Measurements from ENCODE around the gene FAS. TPM values are rescaled to one million over a fixed set of nuclear protein-coding genes. Genes with fewer than 3 reads are reported as not detected.

The FAS gene
- total and polyA plus RNA-seq, 2 experiments from 2014 or later: 3.1 to 4.3 TPM

GRCh38 chr10:88987840-88988239 lies 2.8 kb upstream of the FAS start:
- TF ChIP-seq NANOG (IDR thresholded peaks at IDR 0.05; ENCODE audit: borderline replicate concordance): no peak
- TF ChIP-seq ZNF331 (CRISPR knock-in tag; IDR thresholded peaks at IDR 0.05; ENCODE audit: low read depth): no peak
- no peak for TF ChIP-seq EZH2phosphoT487 (IDR thresholded peaks at IDR 0.05; ENCODE audit: unreplicated experiment)
- no peak for TF ChIP-seq ETS1 (IDR thresholded peaks at IDR 0.05)
- no peak for TF ChIP-seq EZH2 (IDR thresholded peaks at IDR 0.05; ENCODE audit: low read depth, unreplicated experiment)
- TF ChIP-seq REST (IDR thresholded peaks at IDR 0.05; ENCODE audit: unreplicated experiment): no peak
- TF ChIP-seq JUNB (IDR thresholded peaks at IDR 0.05; ENCODE audit: unreplicated experiment): no peak
- TF ChIP-seq ZNF462 (CRISPR knock-in tag; IDR thresholded peaks at IDR 0.05): no peak
- TF ChIP-seq POLR2AphosphoS5 (IDR thresholded peaks at IDR 0.05; ENCODE audit: low read depth): no peak

More at GRCh38 chr10:88987840-88988239, 2.8 kb upstream of the FAS start:
- Histone ChIP-seq H3K4me1 (ENCODE audit: insufficient read depth) (peaks cover 12% of the 10 kb centered on the region), H4K20me1 (replicated peaks; ENCODE audit: insufficient read depth) (no peaks in the 10 kb centered on the region), H3F3A (replicated peaks; ENCODE audit: low read depth) (no peaks in the 10 kb centered on the region), H3K27me3 (ENCODE audit: insufficient read depth) (peaks cover 40% of the 10 kb centered on the region), H3K79me2 (replicated peaks; ENCODE audit: insufficient read depth) (no peaks in the 10 kb centered on the region), H2AFZ (no peak overlapping the region), H3K27ac (ENCODE audit: low read depth) (no peak overlapping the region), H3K4me2 (no peak overlapping the region), H3K9me2 (ENCODE audit: insufficient read depth) (no peaks in the 10 kb centered on the region), H3K36me3 (ENCODE audit: insufficient read depth) (no peaks in the 10 kb centered on the region), H3K4me3 (no peak overlapping the region)
- H3K4me3 Mint-ChIP-seq: no peak overlapping the region
- DNase-seq (ENCODE audit: low spot score): no peak
- peaks cover 22% of the 10 kb centered on the region for H3K27me3 Mint-ChIP-seq (ENCODE audit: insufficient read depth, low read depth, poor library complexity)
- H3K9me3 Mint-ChIP-seq: no peaks in the 10 kb centered on the region
- no peak for ATAC-seq
- H3K4me1 Mint-ChIP-seq: peaks cover 24% of the 10 kb centered on the region
- no peak overlapping the region for H3K27ac Mint-ChIP-seq
- no peaks in the 10 kb centered on the region for H3K36me3 Mint-ChIP-seq (ENCODE audit: low read depth)
